Ovary (tissue), 9 donors: ENCODE results near the gene TRMT1. TPM values are rescaled to one million over a fixed set of nuclear protein-coding genes. Genes with fewer than 3 reads are reported as not detected.

Source experiments
- DNase-seq, 5 donors: peaks; one replicate each; pipeline ENCODE4 v3.0.0-alpha.2; 2019 to 2020
- H3K27ac ChIP-seq, 2 donors: fragments of 200-600 bp; one replicate each; pipeline versions ENCODE4 v1.5.1 to v1.8.0; 2019 to 2022
- H3K27me3 ChIP-seq: fragments of 200-600 bp; one replicate; pipeline ENCODE4 v1.8.0; 2022
- H3K36me3 ChIP-seq: fragments of 200-600 bp; sonication (generic); one replicate; pipeline ENCODE4 v1.5.1; 2019
- H3K4me1 ChIP-seq: one replicate; pipeline ENCODE4 v1.8.1; 2013; ENCODE audit warnings: mild to moderate bottlenecking, moderate library complexity; ENCODE audit not compliant: insufficient read depth
- H3K4me3 ChIP-seq: fragments of 200-600 bp; sonication (generic); one replicate; pipeline ENCODE4 v1.5.1; 2017
- H3K9me3 ChIP-seq, 2 donors: fragments of 200-600 bp in 1 of 2; sonication (generic) in 1 of 2; one replicate each; pipeline versions ENCODE4 v1.5.1 to v1.8.1; 2013 to 2019; ENCODE audit warnings: mild to moderate bottlenecking in 1 of 2, moderate library complexity in 1 of 2
- CTCF ChIP-seq, 3 donors: fragments of 450-650 bp in 2 of 3; fragments of 200-600 bp in 1 of 3; IDR thresholded peaks; one replicate each; pipeline versions ENCODE4 v1.5.1 to v1.8.0; 2016 to 2022; ENCODE audit warnings: antibody characterized with exemption in 3 of 3, mild to moderate bottlenecking in 1 of 3
- EP300 ChIP-seq: sonication (generic); formaldehyde crosslinking; IDR thresholded peaks from one replicate; pipeline ENCODE4 v1.6.1; 2017; ENCODE audit warnings: antibody characterized with exemption
- POLR2A ChIP-seq: fragments of 450-650 bp; IDR thresholded peaks from one replicate; pipeline ENCODE4 v1.6.1; 2017; ENCODE audit warnings: antibody characterized with exemption, mild to moderate bottlenecking, moderate library complexity
- WGBS, 3 donors: extraction: QIAGEN DNeasy Blood & Tissue Kit in 1 of 3; methylation state at CpG; one replicate each; pipeline versions ENCODE4 v1.1.5 to v1.1.7; 2013 to 2017; 5-methylcytosine and 5-hydroxymethylcytosine counted together
- intact Hi-C, 4 donors: fragments of 100-400 bp; cut with DNase I; formaldehyde crosslinking; loops; one replicate each; pipeline versions ENCODE4 v1.11.0 to v1.15.1; 2022 to 2023
- polyA plus RNA-seq, 2 donors: library from polyadenylated mRNA; stranded (reverse); fragments of 200-250 nt in 1 of 2; fragments of 350-450 nt in 1 of 2; fragmentation: Illumina TruSeq in 1 of 2; extraction: RNeasy Lipid Tissue Mini Kit (QIAGEN cat#74804) in 1 of 2; gene quantifications; one replicate each; pipeline ENCODE4 v1.2.3, GENCODE V29; 2013 to 2014
- total RNA-seq, 7 donors: library from RNA; depleted of rRNA in 2 of 7; stranded (reverse); fragments of >200 nt in 2 of 7; fragmentation: NEBNext Ultra II Directional in 3 of 7; extraction: Animal tissue kit (Norgen Biotek cat#: 25700) in 3 of 7; gene quantifications; one replicate each; pipeline versions ENCODE4 v1.1.0 to v1.2.4, GENCODE V29; 2016 to 2023
- donor health status: DM: no; HTN: no; CAD: no; lungs with moderate emphysema.
- donor health status: DM: no; HTN: no; CAD: no.
- donor health status: Bipolar disorder and iron deficiency.
- donor health status: DM: yes; HTN: yes; CAD: no.
- donor health status: DM: no; HTN: no; CAD: no.
- donor health status: DM: yes; HTN: yes; CAD: no.

TRMT1 gene
- total and polyA plus RNA-seq, 9 donors = 7.6 to 54.8 (median 37.2) TPM

DNA sequence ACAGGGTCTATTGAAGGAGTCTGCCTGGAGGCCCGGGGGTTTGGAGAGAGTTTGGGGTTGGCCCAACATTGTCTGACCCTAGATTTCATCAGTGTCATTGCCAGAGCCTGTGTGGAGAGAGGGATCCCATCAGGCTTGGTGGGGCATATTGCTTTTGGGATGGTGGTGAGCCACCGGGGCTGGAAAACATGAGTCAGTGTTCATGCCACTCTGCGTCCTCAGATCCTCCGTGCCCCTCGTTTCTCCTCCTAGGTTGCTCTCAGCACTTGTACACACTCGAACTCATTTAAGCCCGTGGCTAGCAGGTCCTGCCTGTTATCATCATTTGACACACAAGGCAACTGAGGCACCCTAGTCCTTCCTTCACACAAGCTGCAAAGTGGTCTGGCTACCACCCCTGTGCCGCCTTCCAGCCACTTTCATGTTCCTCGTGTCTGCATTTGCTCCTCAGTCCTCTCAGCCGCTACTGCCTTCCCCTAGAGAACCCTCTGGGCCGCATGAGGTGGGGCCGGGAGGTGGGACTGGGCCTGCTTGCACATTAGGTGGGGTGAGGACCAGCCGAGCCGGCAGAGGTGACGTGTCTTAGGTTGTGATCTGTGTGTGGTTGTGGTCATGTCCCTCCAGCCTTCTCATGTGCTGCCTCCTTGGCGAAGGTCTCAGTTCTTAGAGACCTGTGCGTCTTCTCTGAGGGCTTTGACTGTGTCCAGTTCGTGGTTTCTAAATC lies 5.2 kb upstream of the TRMT1 start:
- WGBS, 3 donors = 78 to 86% (median 83%) methylated on average over 18 of the region's 18 CpGs
- H3K9me3 ChIP-seq = no peaks in the 10 kb centered on the region
- no peak for DNase-seq
- TF ChIP-seq POLR2A (no peak), CTCF (IDR thresholded peaks at IDR 0.05) (no peak), EP300 (no peak)
- H3K4me3 ChIP-seq = no peak overlapping the region
- intact Hi-C loops = no loop called here
- H3K4me1 ChIP-seq = peaks cover 9% of the 10 kb centered on the region
- H3K36me3 ChIP-seq = no peaks in the 10 kb centered on the region
- no peak overlapping the region for H3K27ac ChIP-seq
- no peaks in the 10 kb centered on the region for H3K27me3 ChIP-seq

GRCh38 chr19:13120817-13121216 lies 4.3 kb upstream of the TRMT1 start:
- 65 to 73% (median 73%) methylated on average over 10 of the region's 10 CpGs for WGBS, 3 donors
- intact Hi-C loops = no loop called here
- H3K36me3 ChIP-seq = no peaks in the 10 kb centered on the region
- no peaks in the 10 kb centered on the region for H3K9me3 ChIP-seq
- TF ChIP-seq CTCF (IDR thresholded peaks at IDR 0.05) (no peak), POLR2A (no peak), EP300 (no peak)
- DNase-seq = no peak
- no peak overlapping the region for H3K27ac ChIP-seq
- peaks cover 10% of the 10 kb centered on the region for H3K4me1 ChIP-seq
- H3K4me3 ChIP-seq = no peak overlapping the region
- no peaks in the 10 kb centered on the region for H3K27me3 ChIP-seq

GRCh38 chr19:13120031-13120430 lies 3.5 kb upstream of the TRMT1 start:
- no peak for DNase-seq
- Histone ChIP-seq H3K4me1 (peaks cover 13% of the 10 kb centered on the region), H3K27me3 (no peaks in the 10 kb centered on the region), H3K9me3 (no peaks in the 10 kb centered on the region), H3K4me3 (no peak overlapping the region), H3K27ac (no peak overlapping the region), H3K36me3 (no peaks in the 10 kb centered on the region)
- TF ChIP-seq POLR2A = no peak
- TF ChIP-seq EP300 = no peak
- TF ChIP-seq CTCF (IDR thresholded peaks at IDR 0.05) = no peak
- 63 to 77% (median 73%) methylated on average over 9 of the region's 9 CpGs for WGBS, 3 donors
- intact Hi-C loops = no loop called here

- Histone ChIP-seq H3K36me3 (no peaks in the 10 kb centered on the region), H3K27me3 (no peaks in the 10 kb centered on the region), H3K27ac (no peak overlapping the region), H3K4me3 (no peak overlapping the region), H3K4me1 (peaks cover 13% of the 10 kb centered on the region), H3K9me3 (no peaks in the 10 kb centered on the region)
- intact Hi-C loops = no loop called here
- TF ChIP-seq EP300 (no peak), CTCF (IDR thresholded peaks at IDR 0.05) (no peak), POLR2A (no peak)
- WGBS, 3 donors = 74 to 84% (median 76%) methylated on average over 8 of the region's 8 CpGs
- no peak for DNase-seq
These were observed 3.1 kb upstream of the TRMT1 start for GRCh38 chr19:13119627-13120026.
